RWPE2 (cell line): ENCODE results near the gene UBXN6.

Source experiments
- ATAC-seq: fragments of 200-7000 bp; cut with Tn5 transposase; 3 replicates; pipeline ENCODE4 v1.9.1; 2021; ENCODE audit warnings: low read depth
- DNase-seq: peaks from one replicate; pipeline ENCODE4 v3.0.0-alpha.2; 2020; ENCODE audit warnings: low spot score
- H3K27ac ChIP-seq: fragments of 450-650 bp; 2 replicates; pipeline ENCODE4 v1.5.1; 2017; ENCODE audit warnings: mild to moderate bottlenecking; ENCODE audit not compliant: poor library complexity, severe bottlenecking
- H3K27me3 ChIP-seq: fragments of 250-450 bp; sonication (Bioruptor Pico); 2 replicates; pipeline ENCODE4 v1.5.1; 2021; ENCODE audit warnings: mild to moderate bottlenecking, moderate library complexity; ENCODE audit not compliant: insufficient read depth, poor library complexity, severe bottlenecking
- H3K36me3 ChIP-seq: fragments of 250-450 bp; sonication (Bioruptor Pico); 2 replicates; pipeline ENCODE4 v1.5.1; 2020; ENCODE audit warnings: low read depth, mild to moderate bottlenecking, moderate library complexity
- H3K4me1 ChIP-seq: fragments of 250-450 bp; sonication (Bioruptor Pico); 2 replicates; pipeline ENCODE4 v1.5.1; 2021; ENCODE audit warnings: mild to moderate bottlenecking, moderate library complexity; ENCODE audit not compliant: insufficient read depth, poor library complexity, severe bottlenecking
- H3K4me3 ChIP-seq: fragments of 250-450 bp; sonication (Bioruptor Pico); 2 replicates; pipeline ENCODE4 v1.5.1; 2021; ENCODE audit warnings: mild to moderate bottlenecking, moderate library complexity; ENCODE audit not compliant: severe bottlenecking
- H3K9me3 ChIP-seq: fragments of 250-450 bp; sonication (Bioruptor Pico); 2 replicates; pipeline ENCODE4 v1.5.1; 2021; ENCODE audit warnings: mild to moderate bottlenecking, moderate library complexity; ENCODE audit not compliant: severe bottlenecking
- CTCF ChIP-seq: fragments of 450-650 bp; IDR thresholded peaks from one replicate; pipeline ENCODE4 v1.5.1; 2017; ENCODE audit warnings: mild to moderate bottlenecking, moderate library complexity; ENCODE audit not compliant: poor library complexity, severe bottlenecking

UBXN6 gene

GRCh38 chr19:4432918-4433506, 24.6 kb downstream of the UBXN6 start:
- Histone ChIP-seq H3K9me3 (no peaks in the 10 kb centered on the region), H3K27ac (no peak overlapping the region), H3K36me3 (peaks cover 57% of the 10 kb centered on the region), H3K4me1 (no peaks in the 10 kb centered on the region), H3K27me3 (no peaks in the 10 kb centered on the region), H3K4me3 (no peak overlapping the region)
- ATAC-seq (no peak), DNase-seq (no peak)
- no peak for TF ChIP-seq CTCF

GRCh38 chr19:4431808-4432674, 25.6 kb downstream of the UBXN6 start:
- Histone ChIP-seq H3K9me3 (no peaks in the 10 kb centered on the region), H3K4me3 (no peak overlapping the region), H3K27me3 (no peaks in the 10 kb centered on the region), H3K36me3 (peaks cover 55% of the 10 kb centered on the region), H3K27ac (no peak overlapping the region), H3K4me1 (no peaks in the 10 kb centered on the region)
- ATAC-seq, result no peak
- DNase-seq, result no peak
- no peak for TF ChIP-seq CTCF

- no peak for TF ChIP-seq CTCF
- Histone ChIP-seq H3K27me3 (no peaks in the 10 kb centered on the region), H3K4me1 (no peaks in the 10 kb centered on the region), H3K4me3 (no peak overlapping the region), H3K9me3 (no peaks in the 10 kb centered on the region), H3K36me3 (peaks cover 60% of the 10 kb centered on the region), H3K27ac (no peak overlapping the region)
- no peak for DNase-seq
- no peak for ATAC-seq
These were observed 26.3 kb downstream of the UBXN6 start for GRCh38 chr19:4431296-4431695.

- DNase-seq (no peak), ATAC-seq (no peak)
- Histone ChIP-seq H3K4me1 (no peaks in the 10 kb centered on the region), H3K27ac (no peak overlapping the region), H3K9me3 (no peaks in the 10 kb centered on the region), H3K36me3 (peaks cover 65% of the 10 kb centered on the region), H3K4me3 (no peak overlapping the region), H3K27me3 (no peaks in the 10 kb centered on the region)
- TF ChIP-seq CTCF, result no peak
These were observed 26.8 kb downstream of the UBXN6 start for GRCh38 chr19:4430760-4431159.

GRCh38 chr19:4429771-4430171, 27.8 kb downstream of the UBXN6 start:
- H3K9me3 ChIP-seq, result no peaks in the 10 kb centered on the region
- peaks cover 75% of the 10 kb centered on the region for H3K36me3 ChIP-seq
- TF ChIP-seq CTCF, result no peak
- no peak overlapping the region for H3K4me3 ChIP-seq
- ATAC-seq (no peak), DNase-seq (no peak)
- H3K27ac ChIP-seq, result no peak overlapping the region
- no peaks in the 10 kb centered on the region for H3K27me3 ChIP-seq
- H3K4me1 ChIP-seq, result no peaks in the 10 kb centered on the region
